ENCODE measurements around the gene PPP1R16B. TPM values are rescaled to one million over a fixed set of nuclear protein-coding genes. Genes with fewer than 3 reads are reported as not detected.

PPP1R16B gene
- total and polyA plus RNA-seq, 3 donors from 2014 or later: 1.2 to 3.7 (median 1.3) TPM

DNA sequence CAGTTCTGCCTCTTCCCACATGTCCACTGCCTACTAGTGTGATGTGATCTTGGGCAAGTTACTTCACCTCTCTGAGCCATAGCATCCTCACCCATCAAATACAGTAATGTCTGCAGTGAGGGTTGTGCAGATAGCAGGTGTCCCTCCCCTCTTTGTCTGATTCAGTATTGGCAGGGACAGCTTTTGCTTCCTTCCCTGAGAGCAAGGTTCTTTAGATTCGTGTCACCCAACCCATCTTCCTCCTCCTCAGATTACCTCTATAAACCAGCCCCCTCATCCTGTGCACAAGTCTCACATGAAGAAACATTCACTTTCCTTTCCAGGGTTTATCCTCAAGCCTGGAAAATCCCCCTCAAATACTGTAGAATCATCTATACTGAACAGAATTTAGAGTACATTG is 41.9 kb upstream of the PPP1R16B start:
- TF ChIP-seq, protein P1, sequence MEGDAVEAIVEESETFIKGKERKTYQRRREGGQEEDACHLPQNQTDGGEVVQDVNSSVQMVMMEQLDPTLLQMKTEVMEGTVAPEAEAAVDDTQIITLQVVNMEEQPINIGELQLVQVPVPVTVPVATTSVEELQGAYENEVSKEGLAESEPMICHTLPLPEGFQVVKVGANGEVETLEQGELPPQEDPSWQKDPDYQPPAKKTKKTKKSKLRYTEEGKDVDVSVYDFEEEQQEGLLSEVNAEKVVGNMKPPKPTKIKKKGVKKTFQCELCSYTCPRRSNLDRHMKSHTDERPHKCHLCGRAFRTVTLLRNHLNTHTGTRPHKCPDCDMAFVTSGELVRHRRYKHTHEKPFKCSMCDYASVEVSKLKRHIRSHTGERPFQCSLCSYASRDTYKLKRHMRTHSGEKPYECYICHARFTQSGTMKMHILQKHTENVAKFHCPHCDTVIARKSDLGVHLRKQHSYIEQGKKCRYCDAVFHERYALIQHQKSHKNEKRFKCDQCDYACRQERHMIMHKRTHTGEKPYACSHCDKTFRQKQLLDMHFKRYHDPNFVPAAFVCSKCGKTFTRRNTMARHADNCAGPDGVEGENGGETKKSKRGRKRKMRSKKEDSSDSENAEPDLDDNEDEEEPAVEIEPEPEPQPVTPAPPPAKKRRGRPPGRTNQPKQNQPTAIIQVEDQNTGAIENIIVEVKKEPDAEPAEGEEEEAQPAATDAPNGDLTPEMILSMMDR (IDR thresholded peaks at IDR 0.05): no peak
- no peak for TF ChIP-seq POLR2A (IDR thresholded peaks at IDR 0.05)
- DNase-seq: no peak
- intact Hi-C loops (cut with DNase I; ENCODE audit: low total_unique reads): no loop called here
- no peak overlapping the region for H3K4me3 ChIP-seq
- no peaks in the 10 kb centered on the region for H3K36me3 ChIP-seq (ENCODE audit: low read depth, missing control alignments)
- WGBS, 2 donors: 80 to 86% methylated on average over 1 of the region's 1 CpG
- peaks cover 3% of the 10 kb centered on the region for H3K4me1 ChIP-seq
- no peak overlapping the region for H3K27ac ChIP-seq
- H3K27me3 ChIP-seq: no peaks in the 10 kb centered on the region
- no peaks in the 10 kb centered on the region for H3K9me3 ChIP-seq

DNA sequence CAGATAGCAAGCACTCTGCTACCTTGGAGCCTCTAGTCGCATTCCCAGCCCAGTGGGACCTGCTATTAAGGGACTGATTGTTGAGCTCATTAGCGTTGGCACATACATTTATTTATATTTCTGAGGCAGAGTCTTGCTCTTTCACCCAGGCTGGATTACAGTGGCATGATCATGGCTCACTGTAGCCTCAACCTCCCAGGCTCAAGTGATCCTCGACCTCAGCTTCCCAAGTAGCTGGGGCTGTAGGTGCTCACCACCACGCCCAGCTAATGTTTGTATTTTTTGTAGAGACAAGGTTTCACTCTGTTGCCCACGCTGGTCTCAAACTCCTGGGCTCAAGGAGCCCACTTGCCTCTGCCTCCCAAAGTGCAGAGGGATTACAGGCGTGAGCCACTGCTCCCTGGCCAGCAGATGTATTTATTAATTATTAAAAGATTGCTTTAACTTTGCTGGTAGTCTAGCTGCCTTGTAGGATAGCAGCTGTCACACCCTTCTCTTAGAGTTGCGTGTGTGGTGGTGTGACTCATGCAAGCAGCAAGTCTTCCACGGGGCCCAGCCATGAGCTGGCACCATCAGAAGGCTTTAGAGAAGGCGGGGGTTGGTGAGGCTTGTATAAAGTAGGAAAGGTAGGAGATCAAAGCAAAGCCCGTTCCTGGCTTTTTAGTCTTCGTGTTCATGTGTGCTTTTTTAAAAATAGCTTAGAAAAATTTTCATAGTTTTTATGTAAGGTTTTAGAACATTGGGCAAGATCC is 40.8 kb upstream of the PPP1R16B start:
- H3K27me3 ChIP-seq: no peaks in the 10 kb centered on the region
- no peaks in the 10 kb centered on the region for H3K9me3 ChIP-seq
- H3K27ac ChIP-seq: peak overlapping the region in 1 of 2 donors; percentile 57
- H3K4me1 ChIP-seq: peaks cover 3% of the 10 kb centered on the region
- no peaks in the 10 kb centered on the region for H3K36me3 ChIP-seq (ENCODE audit: low read depth, missing control alignments)
- intact Hi-C loops (cut with DNase I; ENCODE audit: low total_unique reads): no loop called here
- no peak overlapping the region for H3K4me3 ChIP-seq
- TF ChIP-seq POLR2A (IDR thresholded peaks at IDR 0.05): no peak
- TF ChIP-seq, protein P1 (IDR thresholded peaks at IDR 0.05): no peak
- DNase-seq: no peak
- 70 to 71% methylated on average over 11 of the region's 11 CpGs for WGBS, 2 donors

DNA sequence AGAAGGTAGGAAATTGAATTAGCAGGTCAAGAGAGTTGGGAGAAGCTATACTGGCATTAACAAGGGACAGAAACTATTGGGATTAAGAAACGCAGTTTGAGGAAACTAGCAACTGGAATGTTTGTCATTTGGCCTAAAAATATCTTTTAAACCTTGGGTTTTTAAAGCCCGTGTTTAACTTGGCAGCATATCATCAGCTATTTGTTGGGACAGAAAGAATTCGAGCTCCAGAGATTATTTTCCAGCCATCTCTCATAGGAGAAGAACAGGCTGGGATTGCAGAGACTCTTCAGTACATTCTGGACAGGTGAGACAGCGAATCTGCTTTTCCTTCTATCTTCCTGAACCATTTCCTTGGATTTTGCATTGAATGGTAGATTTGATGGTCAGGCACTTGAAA is 39.4 kb upstream of the PPP1R16B start:
- Histone ChIP-seq H3K36me3 (ENCODE audit: low read depth, missing control alignments) (no peaks in the 10 kb centered on the region), H3K27ac (peak overlapping the region in 1 of 2 donors; percentile 57), H3K9me3 (no peaks in the 10 kb centered on the region), H3K27me3 (no peaks in the 10 kb centered on the region), H3K4me1 (peaks cover 3% of the 10 kb centered on the region), H3K4me3 (no peak overlapping the region)
- intact Hi-C loops (cut with DNase I; ENCODE audit: low total_unique reads): no loop called here
- 54% methylated on average over 4 of the region's 4 CpGs for WGBS, 2 donors
- DNase-seq: no peak
- TF ChIP-seq, protein P1 (IDR thresholded peaks at IDR 0.05): no peak
- TF ChIP-seq POLR2A (IDR thresholded peaks at IDR 0.05): no peak

DNA sequence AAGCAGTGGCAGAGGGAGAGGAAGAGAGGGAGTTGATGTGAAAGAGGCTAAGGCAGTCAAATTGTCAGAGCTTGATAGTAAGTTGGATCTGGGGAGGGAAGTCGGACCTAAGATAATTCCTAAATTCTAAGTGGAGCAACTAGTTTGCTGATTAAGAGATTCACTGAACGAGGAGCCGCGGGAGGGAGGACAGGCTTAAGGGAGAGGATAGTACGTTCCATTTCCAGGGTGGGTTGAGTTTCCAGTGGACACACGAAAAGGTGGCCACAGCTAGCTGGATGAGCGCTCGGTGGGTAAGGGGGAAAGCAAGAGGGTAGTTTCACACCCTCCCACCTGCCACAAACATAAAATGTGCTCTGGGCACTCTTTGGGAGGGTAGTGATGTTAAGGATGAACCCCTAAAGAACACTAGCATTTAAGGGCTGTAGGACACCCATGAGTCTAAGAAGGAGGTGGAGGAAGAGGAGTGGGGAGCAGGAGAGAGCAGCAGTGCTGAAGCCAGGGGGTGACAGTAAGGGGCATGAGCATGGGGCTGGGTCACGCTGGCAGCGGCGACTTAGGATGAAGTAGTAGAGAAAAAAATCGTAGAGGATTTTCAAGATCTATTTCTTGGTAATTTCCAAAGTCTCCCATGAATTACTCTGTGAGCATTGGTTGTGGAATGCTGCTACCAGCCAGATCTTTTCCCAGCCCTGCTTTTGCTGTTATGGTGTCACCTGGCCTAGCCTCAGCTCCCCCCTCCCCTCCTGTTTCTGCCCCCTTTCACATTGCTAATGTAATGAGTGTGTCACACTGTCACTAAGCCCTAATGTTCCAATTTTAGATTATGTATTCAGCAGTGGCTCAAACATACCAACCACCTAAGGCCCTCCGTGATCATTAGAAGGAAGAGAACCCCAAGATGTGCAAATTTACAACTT is 35.9 kb upstream of the PPP1R16B start:
- WGBS, 2 donors: 88 to 90% methylated on average over 13 of the region's 13 CpGs

More for the DNA sequence above, 35.9 kb upstream of the PPP1R16B start:
- Histone ChIP-seq H3K27ac (no peak overlapping the region), H3K36me3 (ENCODE audit: low read depth, missing control alignments) (no peaks in the 10 kb centered on the region), H3K27me3 (no peaks in the 10 kb centered on the region), H3K4me3 (no peak overlapping the region), H3K9me3 (no peaks in the 10 kb centered on the region), H3K4me1 (peaks cover under 1% of the 10 kb centered on the region)
- TF ChIP-seq, protein P1 (IDR thresholded peaks at IDR 0.05): no peak
- no peak for TF ChIP-seq POLR2A (IDR thresholded peaks at IDR 0.05)
- intact Hi-C loops (cut with DNase I; ENCODE audit: low total_unique reads): no loop called here
- no peak for DNase-seq
